Activated naive CD8-positive, alpha-beta T cell (primary cell): ENCODE data around the gene SLC15A4.

Experiments used
- H3K27ac Mint-ChIP-seq: one replicate; pipeline ENCODE4 v1.8.0; 2021; ENCODE audit warnings: mixed read lengths
- H3K27me3 Mint-ChIP-seq: one replicate; pipeline ENCODE4 v1.8.0; 2021; ENCODE audit warnings: mixed read lengths
- H3K36me3 Mint-ChIP-seq: one replicate; pipeline ENCODE4 v1.8.0; 2021; ENCODE audit warnings: mixed read lengths
- H3K4me1 Mint-ChIP-seq: one replicate; pipeline ENCODE4 v1.8.0; 2021; ENCODE audit warnings: low read depth, mixed read lengths
- H3K4me3 Mint-ChIP-seq: one replicate; pipeline ENCODE4 v1.8.0; 2021; ENCODE audit warnings: mild to moderate bottlenecking, mixed read lengths
- H3K9me3 Mint-ChIP-seq: one replicate; pipeline ENCODE4 v1.8.0; 2021; ENCODE audit warnings: low read depth, mixed read lengths

The SLC15A4 gene

GRCh38 chr12:128796439-128797118, 27.2 kb downstream of the SLC15A4 start:
- H3K27ac Mint-ChIP-seq = no peak overlapping the region
- no peak overlapping the region for H3K4me3 Mint-ChIP-seq
- no peaks in the 10 kb centered on the region for H3K9me3 Mint-ChIP-seq
- peaks cover 23% of the 10 kb centered on the region for H3K4me1 Mint-ChIP-seq
- H3K36me3 Mint-ChIP-seq = no peaks in the 10 kb centered on the region
- H3K27me3 Mint-ChIP-seq = no peaks in the 10 kb centered on the region

GRCh38 chr12:128795530-128796361, 28.0 kb downstream of the SLC15A4 start:
- Mint-ChIP-seq H3K27me3 (no peaks in the 10 kb centered on the region), H3K36me3 (peaks cover 2% of the 10 kb centered on the region), H3K4me1 (peaks cover 23% of the 10 kb centered on the region), H3K9me3 (no peaks in the 10 kb centered on the region), H3K27ac (no peak overlapping the region), H3K4me3 (no peak overlapping the region)

DNA sequence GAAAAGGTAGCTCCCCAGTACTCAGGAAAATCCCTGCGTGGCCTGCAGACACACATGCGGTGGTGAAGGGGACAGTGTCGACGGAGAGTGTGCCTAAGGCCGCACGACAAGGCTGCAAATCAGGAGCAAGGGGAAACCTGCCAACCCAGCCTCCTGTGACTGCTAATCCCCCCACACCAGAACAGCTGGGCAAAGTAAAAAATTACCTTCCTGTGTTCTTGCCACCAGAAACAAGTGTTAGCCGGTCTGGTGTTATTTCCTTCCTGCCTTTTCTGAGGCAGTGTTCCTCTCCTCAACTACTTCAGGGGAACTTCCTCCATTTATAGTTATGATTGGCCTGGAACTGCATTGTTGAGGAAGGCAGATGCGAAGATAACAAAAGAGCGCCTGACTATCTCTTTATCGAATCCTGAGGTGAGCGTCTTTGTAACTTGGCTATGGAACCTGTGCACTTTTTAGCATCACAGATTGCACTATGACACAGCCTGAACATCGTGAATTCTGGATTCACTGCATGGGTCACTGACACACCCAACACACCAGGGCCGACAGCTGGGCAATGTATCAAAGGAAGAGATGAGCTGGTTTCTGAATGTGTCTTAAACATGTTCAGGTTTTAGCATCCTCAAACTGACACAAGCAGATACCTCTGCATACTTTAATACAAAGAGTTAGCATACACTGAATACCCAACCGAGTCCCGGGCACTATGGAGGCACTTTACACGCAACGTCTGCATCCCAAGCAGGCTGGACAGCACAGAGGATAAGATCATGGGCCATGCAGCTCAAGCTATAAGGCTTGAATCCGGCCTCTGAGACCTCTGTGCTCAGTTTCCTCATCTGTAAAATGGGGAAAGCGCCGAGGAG, 28.9 kb downstream of the SLC15A4 start:
- no peak overlapping the region for H3K4me3 Mint-ChIP-seq
- H3K4me1 Mint-ChIP-seq = peaks cover 23% of the 10 kb centered on the region
- H3K27me3 Mint-ChIP-seq = no peaks in the 10 kb centered on the region
- peaks cover 2% of the 10 kb centered on the region for H3K36me3 Mint-ChIP-seq
- H3K9me3 Mint-ChIP-seq = no peaks in the 10 kb centered on the region
- peak overlapping the region; percentile 56 for H3K27ac Mint-ChIP-seq

DNA sequence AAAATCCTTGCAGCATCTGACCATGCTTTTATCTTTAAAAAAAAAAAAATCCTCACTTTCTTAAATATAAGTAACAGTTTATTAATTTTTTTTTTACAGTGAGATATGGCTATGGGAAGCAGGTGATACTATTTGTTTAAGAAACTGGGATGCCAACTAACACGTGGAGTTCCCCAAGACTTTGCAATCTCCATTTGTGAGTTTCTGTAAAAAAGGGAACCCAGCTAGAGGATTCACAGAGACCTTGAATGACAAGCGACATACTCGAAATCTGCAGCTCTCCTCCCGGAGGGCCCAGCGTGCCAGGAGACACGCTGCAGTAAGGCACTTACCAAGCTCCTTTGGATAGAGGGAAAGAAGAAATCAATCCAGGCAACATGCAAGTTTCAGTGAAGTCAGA, 30.1 kb downstream of the SLC15A4 start:
- no peak overlapping the region for H3K4me3 Mint-ChIP-seq
- peaks cover 23% of the 10 kb centered on the region for H3K4me1 Mint-ChIP-seq

GRCh38 chr12:128792881-128793280, 30.9 kb downstream of the SLC15A4 start:
- peaks cover 23% of the 10 kb centered on the region for H3K4me1 Mint-ChIP-seq
- H3K36me3 Mint-ChIP-seq = peaks cover 2% of the 10 kb centered on the region
- no peaks in the 10 kb centered on the region for H3K27me3 Mint-ChIP-seq
- no peak overlapping the region for H3K27ac Mint-ChIP-seq
- H3K4me3 Mint-ChIP-seq = no peak overlapping the region
- no peaks in the 10 kb centered on the region for H3K9me3 Mint-ChIP-seq

More for the DNA sequence above, 30.1 kb downstream of the SLC15A4 start:
- no peak overlapping the region for H3K27ac Mint-ChIP-seq
- no peaks in the 10 kb centered on the region for H3K27me3 Mint-ChIP-seq
- no peaks in the 10 kb centered on the region for H3K9me3 Mint-ChIP-seq
- H3K36me3 Mint-ChIP-seq = peaks cover 2% of the 10 kb centered on the region

DNA sequence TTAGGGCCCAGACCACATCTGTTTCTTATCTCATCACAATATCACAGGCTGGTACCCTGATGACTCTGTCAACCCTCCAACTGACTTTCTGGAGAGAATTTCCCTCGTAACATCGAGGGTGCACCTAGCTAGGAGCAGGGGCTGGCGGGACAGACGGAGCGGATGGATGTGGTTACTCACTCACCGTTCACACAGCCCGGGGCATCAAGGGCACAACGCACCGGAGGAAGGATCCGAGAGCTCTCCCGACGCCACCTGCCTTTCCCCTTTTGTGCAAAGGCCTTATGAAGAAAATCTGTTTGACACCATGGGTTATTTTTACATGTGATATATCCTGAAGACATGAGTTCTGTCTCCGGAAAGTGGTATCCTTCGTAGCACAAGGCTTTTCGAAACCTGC, 31.4 kb downstream of the SLC15A4 start:
- Mint-ChIP-seq H3K4me1 (peaks cover 20% of the 10 kb centered on the region), H3K27me3 (no peaks in the 10 kb centered on the region), H3K9me3 (no peaks in the 10 kb centered on the region), H3K4me3 (no peak overlapping the region), H3K27ac (no peak overlapping the region), H3K36me3 (peaks cover 2% of the 10 kb centered on the region)

GRCh38 chr12:128791395-128792322, 32.1 kb downstream of the SLC15A4 start:
- peaks cover 2% of the 10 kb centered on the region for H3K36me3 Mint-ChIP-seq
- H3K27me3 Mint-ChIP-seq = no peaks in the 10 kb centered on the region
- peak overlapping the region; percentile 22 for H3K27ac Mint-ChIP-seq
- H3K4me1 Mint-ChIP-seq = peaks cover 18% of the 10 kb centered on the region
- H3K9me3 Mint-ChIP-seq = no peaks in the 10 kb centered on the region
- no peak overlapping the region for H3K4me3 Mint-ChIP-seq

DNA sequence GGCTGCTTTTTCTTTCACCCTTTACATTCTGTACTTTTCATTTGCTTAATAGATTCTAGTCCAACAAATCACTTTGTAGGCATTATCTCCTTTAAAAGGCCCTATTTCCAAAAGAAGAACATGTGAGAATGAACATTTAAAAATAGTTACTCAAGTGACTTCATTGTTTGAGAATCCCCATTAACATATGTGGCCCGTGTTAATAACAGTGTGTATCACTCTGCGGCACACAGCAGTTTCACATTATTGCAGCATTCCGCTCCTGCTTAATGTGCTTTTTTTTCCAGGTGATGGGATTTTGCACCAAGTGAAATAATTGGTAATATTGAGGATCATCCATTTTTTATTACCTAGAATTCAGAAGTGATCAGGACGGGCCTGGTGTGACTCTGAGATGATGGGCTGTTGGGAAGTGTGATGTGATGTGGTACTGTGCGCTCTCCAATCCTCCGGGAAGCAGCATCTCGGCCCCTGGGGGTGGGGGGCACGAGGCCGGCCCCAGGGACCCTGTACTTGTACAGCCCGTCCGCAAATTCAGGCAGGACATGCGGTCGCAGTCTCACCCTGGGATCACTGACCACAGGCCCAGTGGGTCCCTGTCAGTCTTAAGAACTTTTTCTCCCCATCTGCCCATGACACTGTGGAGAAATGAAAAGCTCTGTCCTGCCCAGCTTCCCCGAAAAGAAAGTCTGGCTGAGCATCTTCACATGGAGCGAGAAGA, 32.9 kb downstream of the SLC15A4 start:
- peaks cover 14% of the 10 kb centered on the region for H3K4me1 Mint-ChIP-seq
- no peak overlapping the region for H3K4me3 Mint-ChIP-seq
- peak overlapping the region; percentile 17 for H3K27ac Mint-ChIP-seq
- peaks cover 2% of the 10 kb centered on the region for H3K36me3 Mint-ChIP-seq
- no peaks in the 10 kb centered on the region for H3K27me3 Mint-ChIP-seq
- no peaks in the 10 kb centered on the region for H3K9me3 Mint-ChIP-seq

DNA sequence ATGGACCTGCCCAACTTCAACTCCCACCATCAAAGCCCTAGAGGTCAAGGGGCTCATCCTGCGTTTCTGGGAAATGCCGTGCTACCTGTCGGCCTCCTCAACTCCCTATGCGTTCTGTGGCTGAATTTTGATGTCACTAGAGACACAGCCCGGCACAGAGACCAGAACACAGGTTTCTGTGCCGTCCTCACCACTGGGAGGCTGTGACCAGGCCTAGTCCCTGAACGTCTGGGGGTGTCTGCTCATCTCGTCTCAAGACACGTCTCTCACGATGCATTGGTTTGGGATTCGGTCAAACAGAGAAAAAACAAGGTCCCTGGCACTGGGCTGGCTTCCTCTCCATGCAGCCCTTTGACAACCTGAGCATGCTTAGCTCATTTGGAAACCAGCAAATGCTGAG, 33.5 kb downstream of the SLC15A4 start:
- Mint-ChIP-seq H3K4me1 (peaks cover 8% of the 10 kb centered on the region), H3K27me3 (no peaks in the 10 kb centered on the region), H3K9me3 (no peaks in the 10 kb centered on the region), H3K27ac (no peak overlapping the region), H3K36me3 (peaks cover 2% of the 10 kb centered on the region), H3K4me3 (no peak overlapping the region)

GRCh38 chr12:128789356-128789929, 34.3 kb downstream of the SLC15A4 start:
- peaks cover 1% of the 10 kb centered on the region for H3K4me1 Mint-ChIP-seq

DNA sequence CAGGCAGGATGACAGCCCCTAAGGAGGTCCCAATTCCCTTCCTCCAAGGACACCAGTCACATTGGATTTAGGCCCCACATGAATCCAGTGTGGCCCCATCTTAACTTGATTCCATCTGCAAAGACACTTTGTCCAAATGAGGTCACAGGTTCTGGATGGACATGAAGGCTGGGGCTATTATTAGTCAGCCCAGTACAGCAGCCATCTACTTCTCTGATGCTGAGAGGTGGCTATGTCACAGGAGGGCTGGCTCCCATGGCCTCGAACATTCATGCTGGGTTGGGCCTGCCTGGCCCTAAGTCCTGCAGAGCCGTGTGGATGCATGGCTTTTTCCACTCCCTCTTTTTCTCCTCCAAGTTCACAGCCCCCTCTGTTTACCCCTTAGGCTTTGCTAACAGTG, 35.9 kb downstream of the SLC15A4 start:
- Mint-ChIP-seq H3K4me3 (no peak overlapping the region), H3K27ac (no peak overlapping the region), H3K4me1 (peaks cover 10% of the 10 kb centered on the region)

More at GRCh38 chr12:128789356-128789929, 34.3 kb downstream of the SLC15A4 start:
- Mint-ChIP-seq H3K36me3 (peaks cover 2% of the 10 kb centered on the region), H3K4me3 (no peak overlapping the region), H3K27ac (no peak overlapping the region), H3K27me3 (no peaks in the 10 kb centered on the region), H3K9me3 (no peaks in the 10 kb centered on the region)

DNA sequence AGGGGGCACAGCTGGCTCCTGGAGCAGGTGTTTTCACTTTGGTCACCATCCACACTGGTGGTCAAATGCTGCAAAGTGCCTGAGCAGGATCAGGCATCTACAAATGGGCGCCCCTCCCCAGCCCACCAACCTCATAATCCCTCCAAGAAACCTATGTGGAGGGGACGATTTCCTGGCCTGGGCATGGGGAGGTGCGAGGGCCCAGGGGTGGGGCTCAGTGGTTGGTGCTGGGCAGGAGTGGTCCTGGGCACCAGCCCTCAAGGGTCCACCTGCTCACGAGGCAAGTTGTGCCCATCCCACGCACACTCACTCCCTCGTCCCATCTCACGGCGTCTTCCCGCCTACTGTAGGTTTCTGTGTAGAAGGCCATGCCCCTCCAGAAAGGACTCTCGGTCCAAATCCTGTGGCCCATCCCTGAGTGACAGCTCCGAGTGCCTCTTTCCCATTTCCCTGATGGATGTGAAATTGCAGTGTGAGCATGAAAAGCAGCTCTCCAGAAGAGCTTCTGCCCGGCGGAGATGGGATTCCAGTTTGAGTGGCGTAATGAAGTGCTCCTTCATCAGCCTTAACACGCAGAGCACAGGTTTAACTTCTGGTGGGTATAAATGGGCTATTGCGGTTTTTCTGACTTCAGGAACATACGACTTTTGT, 36.9 kb downstream of the SLC15A4 start:
- Mint-ChIP-seq H3K9me3 (no peaks in the 10 kb centered on the region), H3K27me3 (no peaks in the 10 kb centered on the region), H3K4me1 (peaks cover 13% of the 10 kb centered on the region), H3K27ac (no peak overlapping the region), H3K36me3 (peaks cover 2% of the 10 kb centered on the region), H3K4me3 (no peak overlapping the region)

More for the DNA sequence above, 35.9 kb downstream of the SLC15A4 start:
- Mint-ChIP-seq H3K27me3 (no peaks in the 10 kb centered on the region), H3K9me3 (no peaks in the 10 kb centered on the region), H3K36me3 (peaks cover 2% of the 10 kb centered on the region)
